ENCODE measurements around the gene SERPINE3.

DNA sequence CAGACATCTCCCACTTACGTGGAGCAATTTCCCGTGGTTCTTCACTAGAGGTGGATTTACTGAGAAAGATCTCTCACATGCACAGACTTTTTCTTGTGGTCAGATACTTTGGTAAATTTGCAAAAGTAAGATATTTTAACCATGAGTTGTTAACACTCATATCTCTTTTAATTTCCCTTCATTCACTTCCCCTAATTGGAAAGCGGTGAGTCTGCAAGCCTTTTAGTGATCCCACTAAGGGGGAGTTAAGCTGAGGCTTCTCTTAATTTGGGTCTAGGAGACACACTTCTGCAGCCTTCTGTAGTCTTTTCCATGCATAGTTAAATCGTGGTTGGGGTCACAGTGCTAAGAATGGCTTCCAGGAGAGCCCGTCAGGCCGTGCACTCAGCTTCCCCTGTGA, 30.7 kb upstream of the SERPINE3 start:
- no peak for TF ChIP-seq YY1 (IDR thresholded peaks at IDR 0.05; ENCODE audit: insufficient read depth, insufficient read length)
- TF ChIP-seq ZNF274 (IDR thresholded peaks at IDR 0.05; ENCODE audit: low read depth, low read length), result no peak
